ENCODE data around the gene METAP1D. TPM values are rescaled to one million over a fixed set of nuclear protein-coding genes. Genes with fewer than 3 reads are reported as not detected.

Gene METAP1D
- polyA plus RNA-seq, 3 donors: 10.9 to 22.3 (median 21.9) TPM

DNA sequence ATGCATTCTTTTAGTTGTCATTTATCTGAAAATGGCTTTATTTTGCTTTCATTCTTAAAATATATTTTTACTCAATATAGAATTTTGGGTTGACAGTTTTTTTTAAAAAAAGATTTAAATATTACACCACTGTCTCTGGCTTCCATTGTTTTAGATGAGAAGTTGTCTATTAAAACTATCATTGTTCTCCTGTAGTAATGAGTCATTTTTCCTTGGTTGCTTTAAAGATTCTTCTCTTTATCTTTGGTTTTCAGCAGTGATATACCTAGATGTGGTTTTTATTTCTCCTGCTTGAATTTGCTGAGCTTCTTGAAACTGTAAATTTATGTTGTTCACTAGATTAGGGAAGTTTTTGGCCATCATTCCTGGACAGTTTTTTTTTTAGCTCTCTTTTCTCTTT is 129.7 kb downstream of the METAP1D start:
- no peak for DNase-seq

Other genes starting within 250 kb of the METAP1D start
- gene SLC25A12, start 105.7 kb upstream of the METAP1D start, polyA plus RNA-seq (ENCODE audit: insufficient read length in 3 of 3): 10 to 100 TPM; 23.4 to 35.9 (median 29.8) TPM
- gene HAT1, start 77.5 kb upstream of the METAP1D start, polyA plus RNA-seq (ENCODE audit: insufficient read length in 3 of 3): 10 to 100 TPM; 54.7 to 62.5 (median 59.1) TPM
- under 1 TPM; 0.37 to 0.44 (median 0.39) TPM for gene DLX1, start 85.6 kb downstream of the METAP1D start, polyA plus RNA-seq (ENCODE audit: insufficient read length in 3 of 3)
- gene DLX2, start 102.9 kb downstream of the METAP1D start, polyA plus RNA-seq (ENCODE audit: insufficient read length in 3 of 3): under 1 TPM in 2 of 3 donors, not detected in 1; 0.12 to 0.14 TPM

All from renal pelvis (tissue), 4 donors.